Kidney epithelial cell (primary cell): ENCODE measurements around the gene AMOTL2. TPM values are rescaled to one million over a fixed set of nuclear protein-coding genes. Genes with fewer than 3 reads are reported as not detected.

Experiments
- DNase-seq: peaks from one replicate; pipeline ENCODE4 v3.0.0-alpha.2; 2010; ENCODE audit warnings: low read depth
- H3K27me3 ChIP-seq: 2 replicates; pipeline ENCODE4 v1.6.0; 2011; ENCODE audit warnings: low read length; ENCODE audit not compliant: control insufficient read depth, insufficient read depth
- H3K36me3 ChIP-seq: 2 replicates; pipeline ENCODE4 v1.5.1; 2011; ENCODE audit warnings: low read length; ENCODE audit not compliant: control insufficient read depth, insufficient read depth
- H3K4me3 ChIP-seq: 2 replicates; pipeline ENCODE4 v1.5.1; 2011; ENCODE audit warnings: low read depth, mild to moderate bottlenecking, control low read depth, low read length
- CTCF ChIP-seq: IDR thresholded peaks from 2 replicates; pipeline ENCODE4 v1.5.1; 2011; ENCODE audit warnings: mild to moderate bottlenecking, moderate library complexity, low read length, control low read depth, inconsistent platforms; ENCODE audit not compliant: insufficient read depth, poor library complexity, severe bottlenecking
- total RNA-seq: library from RNA; depleted of rRNA; stranded (reverse); fragments of >200 nt; gene quantifications from 2 replicates; pipeline ENCODE4 v1.2.3, GENCODE V29; 2015

AMOTL2 gene
- total RNA-seq, 1 donor from 2014 or later, result 191 TPM

DNA sequence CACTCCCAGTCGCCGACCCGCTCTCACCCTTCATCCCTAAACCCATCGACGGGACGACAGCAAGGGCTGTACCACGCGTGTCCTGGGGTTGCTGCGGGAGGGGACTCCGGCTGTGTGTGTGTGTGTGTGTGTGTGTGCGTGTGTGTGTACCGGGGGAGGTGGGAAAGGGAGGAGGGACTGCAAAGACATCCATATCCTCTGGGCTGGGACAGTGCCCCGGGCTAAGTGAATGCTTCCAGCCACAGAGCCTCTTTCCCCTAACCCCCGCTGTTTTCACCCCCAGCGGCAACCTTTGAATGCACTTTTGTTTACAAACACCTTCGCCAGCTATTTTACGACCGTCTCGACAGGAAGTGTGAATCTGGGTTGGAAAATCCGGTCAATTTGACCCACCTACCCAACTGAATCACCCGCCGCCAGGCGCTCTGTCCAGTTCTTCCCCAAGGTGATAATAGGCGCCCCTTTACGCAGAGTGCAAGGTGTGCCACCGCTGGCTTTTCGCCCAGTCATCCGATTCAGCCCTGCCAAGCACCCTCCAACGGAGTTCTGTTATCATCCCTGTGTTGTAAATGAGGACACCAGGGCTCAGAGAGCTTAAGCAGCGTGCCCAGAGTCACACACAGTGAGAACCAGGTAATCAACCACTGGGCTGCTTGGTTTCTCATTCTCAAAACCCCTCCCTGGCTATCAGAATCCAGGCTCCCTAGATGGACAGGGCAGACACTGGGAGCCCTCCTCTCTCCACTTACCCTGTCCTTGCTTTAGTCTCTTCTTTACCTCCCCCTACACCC, 739 bp upstream of the AMOTL2 start:
- Histone ChIP-seq H3K36me3 (peaks cover 4% of the 10 kb centered on the region), H3K27me3 (no peaks in the 10 kb centered on the region), H3K4me3 (peak overlapping the region; percentile 48)
- no peak for DNase-seq
- no peak for TF ChIP-seq CTCF

- no peak for TF ChIP-seq CTCF
- peak overlapping the region; percentile 94 for H3K4me3 ChIP-seq
Measured at GRCh38 chr3:134373271-134374104, 759 bp downstream of the AMOTL2 start.

DNA sequence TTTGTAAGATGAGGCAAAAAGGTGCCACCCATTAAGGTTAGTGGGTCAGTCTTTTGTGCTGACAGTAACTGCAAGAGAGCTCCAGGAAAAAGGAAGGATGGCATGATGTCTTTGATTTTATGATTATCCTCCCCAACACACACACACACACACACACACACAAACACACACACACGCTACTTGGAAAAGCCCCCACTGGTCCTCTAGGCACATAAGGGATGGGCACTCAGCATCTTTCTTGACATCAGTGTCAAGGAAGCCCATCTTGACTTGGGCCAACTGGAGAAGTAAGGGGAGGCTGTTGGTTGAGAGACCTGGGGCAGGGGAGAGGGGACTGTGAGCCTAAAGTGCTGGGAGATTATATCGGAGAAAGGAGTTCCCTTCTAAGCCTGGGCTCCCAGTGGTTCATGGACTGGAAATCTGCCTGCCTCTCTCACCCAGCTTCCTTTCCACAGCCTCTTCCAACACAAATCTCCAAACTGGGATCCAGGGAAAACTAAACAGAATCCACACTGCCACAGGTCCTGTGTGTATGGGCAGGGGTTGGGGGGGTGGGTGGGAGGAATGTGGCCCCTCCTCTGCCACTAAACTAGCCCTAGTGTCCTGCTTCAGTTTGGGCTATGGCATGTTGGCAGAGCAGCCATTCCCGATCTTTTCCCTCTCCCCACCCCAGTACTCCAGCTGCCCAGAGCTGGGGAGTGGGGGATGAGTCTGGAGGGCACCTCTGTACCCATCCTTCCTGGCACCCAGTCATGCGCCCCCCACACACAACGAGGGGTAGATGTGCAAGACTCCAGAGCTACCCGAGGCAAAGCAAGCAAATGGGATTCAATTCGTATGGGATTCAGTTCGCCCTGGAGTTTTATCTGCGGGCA, 1.6 kb downstream of the AMOTL2 start:
- no peak for DNase-seq

More at GRCh38 chr3:134373271-134374104, 759 bp downstream of the AMOTL2 start:
- H3K36me3 ChIP-seq, result peaks cover 7% of the 10 kb centered on the region
- H3K27me3 ChIP-seq, result no peaks in the 10 kb centered on the region
- peak; percentile 67 for DNase-seq

DNA sequence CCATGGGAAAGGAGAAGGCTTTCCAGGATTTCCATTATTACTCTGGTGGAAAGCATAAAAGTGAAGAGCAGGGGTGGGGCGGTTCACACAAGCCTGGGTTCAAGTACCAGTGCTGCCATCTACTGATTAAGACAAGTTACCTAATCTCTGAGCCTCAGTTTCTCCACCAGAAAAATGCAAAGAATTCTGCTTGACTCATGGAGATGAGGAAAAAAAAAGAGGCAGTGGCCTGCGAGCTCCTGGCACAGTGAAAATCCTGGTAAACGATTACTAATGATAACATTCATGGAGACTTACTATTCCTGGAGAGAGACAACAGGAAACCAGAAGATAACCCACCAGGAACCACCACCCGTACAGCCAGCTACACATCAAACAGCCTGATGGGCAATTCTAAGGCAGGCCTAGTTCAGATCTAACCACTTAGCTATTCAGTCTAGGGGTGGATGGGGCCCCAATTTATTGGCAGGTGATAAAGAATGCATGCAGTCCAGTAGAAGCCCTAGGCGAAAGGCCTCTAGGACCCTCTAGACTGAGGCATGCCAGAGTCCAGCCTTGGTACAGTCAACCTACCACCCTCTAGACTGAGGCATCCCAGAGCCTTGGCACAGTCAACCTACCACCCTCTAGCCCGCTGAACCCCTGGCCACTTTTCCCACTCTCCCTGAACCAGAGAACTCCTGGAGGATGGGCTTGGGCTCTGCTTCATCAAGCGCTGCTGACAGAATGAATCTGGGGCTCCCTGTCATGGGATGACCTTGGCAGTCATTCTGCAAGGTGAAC, 2.5 kb downstream of the AMOTL2 start:
- peak; percentile 11 for TF ChIP-seq CTCF
- Histone ChIP-seq H3K36me3 (peaks cover 12% of the 10 kb centered on the region), H3K27me3 (no peaks in the 10 kb centered on the region), H3K4me3 (peak overlapping the region; percentile 94)
- no peak for DNase-seq

More for the DNA sequence above, 1.6 kb downstream of the AMOTL2 start:
- no peak for TF ChIP-seq CTCF
- peaks cover 9% of the 10 kb centered on the region for H3K36me3 ChIP-seq
- peak overlapping the region; percentile 94 for H3K4me3 ChIP-seq
- H3K27me3 ChIP-seq, result no peaks in the 10 kb centered on the region
